PC-9 (cell line): ENCODE data around the gene CHRDL1.

Source experiments
- CTCF ChIP-seq: fragments of 200-600 bp; sonication (generic); conservative IDR thresholded peaks from 2 replicates; pipeline ENCODE4 v1.6.1; 2017; ENCODE audit warnings: mixed run types, antibody characterized with exemption, mild to moderate bottlenecking, moderate library complexity
- EZH2 ChIP-seq: fragments of 200-600 bp; sonication (generic); IDR thresholded peaks from 2 replicates; pipeline ENCODE4 v1.8.0; 2017; ENCODE audit warnings: antibody characterized with exemption, low read depth

GRCh38 chrX:110805303-110805702 is 9.7 kb upstream of the CHRDL1 start:
- TF ChIP-seq CTCF (no peak), EZH2 (no peak)
